HUES48 (cell line): ENCODE results near the gene RNF157.

Source experiments
- H3K27ac ChIP-seq: one replicate; pipeline ENCODE4 v1.7.0; 2013; ENCODE audit warnings: low read depth, low read length, inconsistent platforms
- H3K27me3 ChIP-seq: 2 replicates; pipeline ENCODE4 v1.6.1; 2013; ENCODE audit warnings: mild to moderate bottlenecking, low read length; ENCODE audit not compliant: control insufficient read depth, insufficient read depth
- H3K36me3 ChIP-seq: 2 replicates; pipeline ENCODE4 v1.6.1; 2013; ENCODE audit warnings: low read length; ENCODE audit not compliant: control insufficient read depth, insufficient read depth
- H3K4me1 ChIP-seq: 2 replicates; pipeline ENCODE4 v1.6.1; 2013; ENCODE audit warnings: mild to moderate bottlenecking, low read length; ENCODE audit not compliant: control insufficient read depth, insufficient read depth
- H3K4me3 ChIP-seq: 2 replicates; pipeline ENCODE4 v1.5.1; 2013; ENCODE audit warnings: mild to moderate bottlenecking, low read depth, low read length
- H3K9ac ChIP-seq: 2 replicates; pipeline ENCODE4 v1.6.1; 2013; ENCODE audit warnings: mild to moderate bottlenecking, low read depth, low read length, moderate library complexity
- H3K9me3 ChIP-seq: 2 replicates; pipeline ENCODE4 v1.6.1; 2013; ENCODE audit warnings: low read length; ENCODE audit not compliant: control insufficient read depth, insufficient read depth

Gene RNF157

DNA sequence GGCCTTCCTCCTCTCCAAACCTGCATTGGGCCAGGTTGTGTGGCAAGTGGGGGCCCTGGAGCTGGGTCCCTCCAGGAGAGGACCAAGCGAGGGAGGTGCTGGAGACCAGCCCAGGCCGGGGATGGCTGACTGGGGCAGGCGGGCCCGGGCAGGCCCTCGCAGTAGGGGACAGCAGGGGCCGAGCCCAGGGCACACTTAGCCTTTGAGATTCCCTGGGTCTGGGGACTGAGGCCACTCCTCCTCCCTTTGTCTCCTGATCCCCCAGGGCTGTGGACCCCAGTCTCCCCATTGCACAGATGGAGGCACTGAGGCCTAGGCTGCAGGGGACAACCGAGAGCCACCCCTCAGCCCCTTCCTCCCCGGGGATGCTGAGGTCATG is 104.5 kb downstream of the RNF157 start:
- Histone ChIP-seq H3K9ac (no peak overlapping the region), H3K27me3 (peaks cover 80% of the 10 kb centered on the region), H3K27ac (peak overlapping the region; percentile 42), H3K4me1 (peaks cover 73% of the 10 kb centered on the region), H3K4me3 (peak overlapping the region; percentile 51), H3K9me3 (no peaks in the 10 kb centered on the region), H3K36me3 (no peaks in the 10 kb centered on the region)

DNA sequence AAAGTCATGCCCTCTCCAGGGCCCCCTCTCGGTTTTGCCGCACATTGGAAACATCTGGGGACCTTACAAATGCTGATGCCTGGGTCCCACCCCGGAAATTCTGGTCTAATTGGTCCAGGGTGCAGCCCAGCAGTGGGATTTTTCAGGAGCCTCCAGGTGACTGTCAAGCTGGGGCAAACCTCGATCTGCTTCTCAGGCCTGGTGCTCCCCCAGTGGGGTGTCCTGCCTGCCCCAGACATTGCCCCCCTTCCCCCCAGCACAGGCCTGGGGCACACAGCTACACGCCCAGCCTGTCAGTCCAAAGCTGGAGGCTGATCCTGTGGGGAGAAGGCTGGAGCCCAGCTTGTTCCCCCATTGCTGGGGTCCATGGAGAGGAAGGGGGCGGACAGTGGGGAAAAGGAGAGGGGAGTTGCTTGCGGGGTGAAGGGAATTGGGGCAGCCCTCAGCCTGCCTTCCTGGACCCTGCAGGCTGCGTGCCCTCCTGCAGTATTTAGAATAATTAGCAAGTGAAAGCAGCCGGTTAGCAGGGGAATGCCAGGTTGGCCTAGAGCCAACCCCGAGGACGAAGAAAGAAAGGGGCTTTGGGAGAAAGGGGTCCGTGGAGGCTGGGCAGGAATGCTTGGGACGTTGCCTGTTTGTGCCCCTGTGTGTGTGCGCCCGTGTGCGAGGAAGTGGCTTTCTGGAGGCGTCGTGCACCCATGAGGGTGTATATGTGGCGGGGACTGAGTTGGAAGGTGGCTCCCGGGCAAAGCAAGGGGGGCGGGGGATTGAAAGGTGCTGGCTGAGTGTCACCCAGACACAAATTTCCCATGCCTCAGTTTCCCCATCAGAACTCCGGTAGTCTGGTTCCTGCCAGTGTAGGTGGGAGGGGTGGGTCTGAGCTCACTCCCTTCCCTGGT is 105.1 kb downstream of the RNF157 start:
- Histone ChIP-seq H3K4me3 (peak overlapping the region; percentile 51), H3K27ac (peak overlapping the region; percentile 42), H3K27me3 (peaks cover 80% of the 10 kb centered on the region), H3K9ac (peak overlapping the region; percentile 44; the same call in 1 of the 2 replicates), H3K36me3 (no peaks in the 10 kb centered on the region), H3K4me1 (peaks cover 79% of the 10 kb centered on the region), H3K9me3 (no peaks in the 10 kb centered on the region)

DNA sequence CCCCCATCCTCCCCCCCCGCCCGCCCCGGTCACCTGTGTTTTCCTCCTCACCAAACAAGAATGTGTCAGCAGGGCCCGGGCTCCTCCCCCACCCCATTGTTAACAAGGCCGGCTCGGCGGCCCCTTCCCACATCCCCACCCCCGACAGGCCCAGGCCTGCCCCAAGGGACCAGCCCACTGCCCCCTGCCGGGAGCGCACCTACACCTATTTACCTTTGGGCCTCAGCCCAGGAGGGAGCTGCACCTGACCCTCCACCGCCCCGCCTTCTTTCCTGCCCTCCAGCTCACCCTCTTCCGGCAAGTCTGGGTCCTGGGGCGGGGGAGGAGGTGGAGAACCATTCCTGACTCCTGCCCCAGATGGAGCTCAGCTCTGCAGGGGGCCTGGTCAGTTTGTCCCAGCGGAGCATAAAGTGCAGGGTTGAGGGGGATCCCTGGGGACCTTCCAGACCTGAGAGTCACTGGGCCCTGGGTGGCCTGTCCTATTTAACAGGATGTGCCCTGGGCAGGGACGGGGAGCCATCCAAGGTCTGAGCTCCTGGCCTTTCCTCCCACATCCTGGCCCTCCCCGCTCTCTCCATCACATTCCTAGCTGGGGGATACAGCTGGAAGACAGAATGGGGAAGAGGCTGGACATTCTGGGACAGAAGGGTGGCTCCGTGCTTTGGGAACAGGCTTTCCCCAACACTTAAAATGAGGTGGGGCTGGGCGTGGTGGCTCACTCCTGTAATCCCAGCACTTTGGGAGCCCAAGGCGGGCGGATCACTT is 107.5 kb downstream of the RNF157 start:
- no peaks in the 10 kb centered on the region for H3K36me3 ChIP-seq
- no peak overlapping the region for H3K9ac ChIP-seq
- peaks cover 61% of the 10 kb centered on the region for H3K4me1 ChIP-seq
- peak overlapping the region; percentile 43 for H3K4me3 ChIP-seq
- H3K27ac ChIP-seq = peak overlapping the region; percentile 81
- no peaks in the 10 kb centered on the region for H3K9me3 ChIP-seq
- peaks cover 59% of the 10 kb centered on the region for H3K27me3 ChIP-seq

DNA sequence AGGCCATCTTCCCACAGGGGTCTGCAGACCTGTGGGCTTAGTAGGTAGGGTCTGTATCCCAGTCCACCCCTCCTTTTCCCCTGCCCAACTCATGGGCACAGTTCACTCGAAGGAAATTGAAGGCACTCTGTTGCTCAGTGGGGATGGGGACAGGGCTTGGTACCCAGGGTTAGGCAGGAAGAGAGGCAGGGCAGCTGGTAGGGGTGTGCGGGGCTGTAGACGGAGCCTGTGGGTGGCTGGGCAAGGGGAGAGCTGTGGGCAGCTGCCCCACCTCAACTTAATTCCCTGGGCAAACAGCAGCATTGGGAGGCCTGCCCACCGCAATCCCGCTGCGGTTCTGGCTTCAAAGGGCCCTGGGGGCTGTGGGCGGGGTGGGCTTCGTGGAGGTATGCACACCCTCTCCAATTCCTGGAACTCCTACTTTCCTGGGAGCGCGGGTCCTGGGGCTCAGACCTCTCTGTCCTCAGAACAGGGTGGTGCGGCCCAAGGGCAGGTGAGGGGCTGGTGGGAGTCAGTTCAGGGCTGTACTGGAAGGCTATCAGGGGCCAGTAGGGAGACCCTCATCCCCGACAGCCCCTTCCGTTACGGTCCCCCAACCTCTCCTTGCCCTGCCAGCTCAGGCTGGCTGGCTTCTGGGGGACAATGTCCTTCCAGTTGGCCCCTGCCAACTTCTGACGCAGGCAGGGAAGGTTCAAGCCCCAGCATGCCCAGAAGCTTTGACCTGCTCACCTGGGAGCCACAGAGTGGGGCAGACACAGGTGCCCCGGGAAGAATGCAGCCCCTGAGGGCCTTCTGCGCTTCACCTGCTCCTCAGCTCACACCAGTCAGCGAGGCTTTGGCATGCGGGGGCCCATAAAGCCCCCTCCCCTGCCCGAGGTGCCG is 108.4 kb downstream of the RNF157 start:
- Histone ChIP-seq H3K27ac (peak overlapping the region; percentile 42), H3K27me3 (peaks cover 51% of the 10 kb centered on the region), H3K4me1 (peaks cover 53% of the 10 kb centered on the region), H3K4me3 (peak overlapping the region; percentile 20; the same call in 1 of the 2 replicates), H3K9me3 (no peaks in the 10 kb centered on the region), H3K36me3 (no peaks in the 10 kb centered on the region), H3K9ac (0 out of 2 replicates have a peak overlapping the region, but pooled peaks have one; percentile 25)

DNA sequence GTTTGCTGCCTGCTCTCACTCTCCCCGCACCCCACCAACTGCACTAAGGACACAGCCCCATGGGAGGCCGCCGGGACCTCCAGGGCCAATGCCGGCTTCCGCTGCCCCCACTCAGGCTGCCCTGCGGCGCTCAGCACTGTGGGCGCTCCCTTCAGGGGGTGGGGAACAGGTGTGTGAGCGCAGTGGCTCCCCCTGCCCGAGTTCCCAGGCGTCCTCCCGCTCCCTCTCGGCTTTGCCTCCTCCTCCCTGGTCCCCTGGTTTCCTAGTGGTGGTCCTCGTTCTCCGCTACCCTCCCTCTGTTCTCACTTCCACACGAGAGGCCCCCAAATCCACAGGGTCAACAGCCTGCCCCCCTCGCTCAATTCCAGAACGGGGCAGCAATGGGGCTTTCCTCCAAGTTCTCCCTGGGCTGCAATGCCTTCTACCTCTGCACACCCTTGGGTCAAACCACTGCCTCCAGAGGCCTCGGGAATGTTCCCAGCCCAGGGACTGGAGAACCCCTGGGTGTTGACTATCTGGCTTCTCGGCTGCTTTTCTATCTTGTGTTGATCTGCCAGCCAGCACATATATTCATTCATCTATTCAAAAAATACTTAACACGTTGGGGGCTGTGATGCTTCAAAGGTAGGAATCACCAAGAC is 109.1 kb downstream of the RNF157 start:
- H3K4me3 ChIP-seq = 0 out of 2 replicates have a peak overlapping the region, but pooled peaks have one; percentile 22
- H3K4me1 ChIP-seq = peaks cover 46% of the 10 kb centered on the region
- no peak overlapping the region for H3K9ac ChIP-seq
- H3K27ac ChIP-seq = no peak overlapping the region
- H3K36me3 ChIP-seq = no peaks in the 10 kb centered on the region
- H3K9me3 ChIP-seq = no peaks in the 10 kb centered on the region
- peaks cover 43% of the 10 kb centered on the region for H3K27me3 ChIP-seq

DNA sequence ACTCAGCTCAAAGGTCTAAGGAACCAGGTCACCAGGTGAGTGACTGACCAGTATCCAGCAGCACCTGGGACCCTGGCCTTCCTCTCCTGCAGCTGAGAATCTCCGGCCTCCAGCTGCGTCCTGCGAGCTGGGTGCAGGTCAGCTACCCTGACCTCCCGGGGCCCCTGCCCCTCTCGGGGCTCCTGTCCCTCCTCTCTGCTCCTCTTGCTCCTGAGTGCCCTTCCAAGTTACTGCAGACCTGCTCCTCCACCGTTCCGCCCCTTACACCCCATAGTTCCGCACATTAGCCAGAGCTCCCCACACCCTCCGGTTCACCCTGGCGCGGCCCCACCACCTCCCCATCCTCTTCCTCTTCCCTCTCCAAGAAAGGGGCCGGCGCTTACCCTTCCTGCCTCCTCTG is 109.8 kb downstream of the RNF157 start:
- Histone ChIP-seq H3K9ac (no peak overlapping the region), H3K4me3 (no peak overlapping the region), H3K9me3 (no peaks in the 10 kb centered on the region), H3K36me3 (no peaks in the 10 kb centered on the region), H3K4me1 (peaks cover 39% of the 10 kb centered on the region), H3K27ac (no peak overlapping the region), H3K27me3 (peaks cover 36% of the 10 kb centered on the region)

DNA sequence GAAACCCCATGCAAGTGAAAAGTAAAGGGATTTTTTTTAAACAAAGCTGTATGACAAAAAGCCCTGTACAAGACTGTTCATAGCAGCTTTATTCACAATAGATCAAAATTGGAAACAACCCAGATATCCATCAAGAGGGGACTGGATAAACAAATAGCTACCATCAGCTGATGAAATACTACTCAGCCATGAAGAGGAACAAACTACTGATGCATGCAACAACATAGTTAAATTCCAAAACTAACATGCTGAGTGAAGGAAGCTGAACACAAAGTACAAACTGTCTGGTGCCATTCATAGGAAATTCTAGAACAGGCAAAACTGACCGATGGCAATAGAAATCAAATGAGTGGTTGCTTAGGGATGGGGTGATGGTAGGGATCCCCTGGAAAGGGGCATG is 114.4 kb downstream of the RNF157 start:
- H3K9me3 ChIP-seq = no peaks in the 10 kb centered on the region

DNA sequence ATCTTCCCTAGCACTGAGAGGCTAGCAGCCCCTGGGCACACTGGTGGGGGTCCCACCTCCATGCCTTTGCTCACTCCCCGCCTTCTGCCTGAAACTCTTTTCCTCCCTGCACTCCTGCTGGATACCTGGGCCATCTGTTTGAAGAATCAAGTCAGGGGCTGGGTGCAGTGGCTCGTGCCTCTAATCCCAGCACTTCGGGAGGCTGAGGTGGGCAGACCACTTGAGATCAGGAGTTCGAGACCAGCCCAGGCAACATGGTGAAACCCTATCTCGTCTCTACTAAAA is 115.0 kb downstream of the RNF157 start:
- Histone ChIP-seq H3K4me1 (peaks cover 24% of the 10 kb centered on the region), H3K27me3 (peaks cover 10% of the 10 kb centered on the region), H3K9me3 (no peaks in the 10 kb centered on the region), H3K27ac (no peak overlapping the region), H3K4me3 (no peak overlapping the region), H3K9ac (no peak overlapping the region), H3K36me3 (no peaks in the 10 kb centered on the region)

More for the DNA sequence above, 114.4 kb downstream of the RNF157 start:
- H3K27me3 ChIP-seq = peaks cover 15% of the 10 kb centered on the region
- H3K4me3 ChIP-seq = no peak overlapping the region
- H3K36me3 ChIP-seq = no peaks in the 10 kb centered on the region
- peaks cover 24% of the 10 kb centered on the region for H3K4me1 ChIP-seq
- no peak overlapping the region for H3K27ac ChIP-seq
- H3K9ac ChIP-seq = no peak overlapping the region

DNA sequence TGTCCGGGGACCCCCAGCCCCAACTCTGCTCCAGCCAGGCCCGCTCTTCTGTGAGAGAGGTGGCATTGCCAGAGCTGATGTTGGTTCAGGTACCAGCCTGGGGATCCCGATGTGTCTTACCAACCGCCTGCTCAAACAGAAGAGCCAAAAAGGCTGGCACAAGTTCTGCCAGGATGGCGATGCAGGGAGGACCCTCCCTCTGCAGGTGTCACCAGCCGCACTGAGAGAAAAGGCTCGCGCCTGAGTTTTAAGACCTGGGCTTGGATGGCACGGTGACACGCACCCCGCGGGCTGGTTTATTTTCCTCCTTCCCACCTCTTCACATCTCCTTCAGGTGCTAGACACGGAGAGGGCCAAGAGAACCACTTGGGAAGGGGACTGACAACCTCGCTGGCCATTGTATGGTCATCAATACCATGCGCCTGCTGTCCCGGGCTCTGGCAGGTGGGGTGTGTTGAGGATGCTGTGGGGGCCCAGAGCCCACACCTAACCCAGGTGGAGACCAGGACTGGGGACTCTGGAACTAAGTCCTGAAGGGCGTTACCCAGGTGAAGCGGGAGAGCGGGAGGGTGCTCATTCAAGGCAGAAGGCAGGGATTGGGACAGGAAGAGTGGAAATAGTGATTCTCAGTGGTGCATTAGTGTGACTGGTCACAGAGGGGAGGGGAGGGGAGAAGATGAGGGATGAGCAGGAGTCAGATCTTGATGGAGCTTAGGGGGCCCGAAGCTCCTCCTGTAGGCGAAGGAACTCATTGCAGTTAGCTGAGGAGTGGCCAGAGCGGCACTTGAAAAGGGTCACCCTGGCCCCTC is 115.5 kb downstream of the RNF157 start:
- Histone ChIP-seq H3K4me1 (peaks cover 24% of the 10 kb centered on the region), H3K9ac (no peak overlapping the region), H3K9me3 (no peaks in the 10 kb centered on the region), H3K4me3 (no peak overlapping the region), H3K36me3 (no peaks in the 10 kb centered on the region), H3K27ac (no peak overlapping the region), H3K27me3 (peaks cover 5% of the 10 kb centered on the region)
